Retinal pigment epithelial cell (primary cell): ENCODE results near the gene LETM1.

ENCODE experiments used
- DNase-seq: peaks from one replicate; pipeline ENCODE4 v3.0.0-alpha.2; 2010; ENCODE audit warnings: low read depth
- H3K4me3 ChIP-seq: 2 replicates; pipeline ENCODE4 v1.5.1; 2011; ENCODE audit warnings: mild to moderate bottlenecking, low read length, control low read depth, moderate library complexity
- CTCF ChIP-seq: conservative IDR thresholded peaks from 2 replicates; pipeline ENCODE4 v1.5.1; 2011; ENCODE audit warnings: low read depth, low read length, control low read depth, inconsistent platforms

Gene LETM1

DNA sequence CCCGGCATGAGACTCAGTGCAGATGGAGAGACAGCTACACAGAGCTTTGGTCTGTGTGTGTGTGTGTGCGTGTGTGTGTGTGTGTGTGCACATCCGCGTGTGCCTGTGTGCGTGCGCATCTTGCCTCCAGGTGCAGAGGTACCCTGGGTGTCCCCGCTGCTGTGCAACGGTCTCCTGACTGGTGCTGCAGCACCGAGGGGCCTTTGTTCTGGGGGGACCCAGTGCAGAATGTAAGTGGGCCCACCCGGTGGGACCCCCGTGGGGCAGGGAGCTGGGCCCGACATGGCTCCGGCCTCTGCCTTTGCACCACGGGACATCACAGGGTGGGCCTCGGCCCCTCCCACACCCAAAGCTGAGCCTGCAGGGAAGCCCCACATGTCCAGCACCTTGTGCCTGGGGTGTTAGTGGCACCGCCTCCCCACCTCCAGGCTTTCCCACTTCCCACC, 48.6 kb downstream of the LETM1 start:
- no peak overlapping the region for H3K4me3 ChIP-seq
- no peak for DNase-seq
- TF ChIP-seq CTCF: no peak

GRCh38 chr4:1806596-1807331, 49.2 kb downstream of the LETM1 start:
- no peak for DNase-seq
- no peak for TF ChIP-seq CTCF
- no peak overlapping the region for H3K4me3 ChIP-seq

DNA sequence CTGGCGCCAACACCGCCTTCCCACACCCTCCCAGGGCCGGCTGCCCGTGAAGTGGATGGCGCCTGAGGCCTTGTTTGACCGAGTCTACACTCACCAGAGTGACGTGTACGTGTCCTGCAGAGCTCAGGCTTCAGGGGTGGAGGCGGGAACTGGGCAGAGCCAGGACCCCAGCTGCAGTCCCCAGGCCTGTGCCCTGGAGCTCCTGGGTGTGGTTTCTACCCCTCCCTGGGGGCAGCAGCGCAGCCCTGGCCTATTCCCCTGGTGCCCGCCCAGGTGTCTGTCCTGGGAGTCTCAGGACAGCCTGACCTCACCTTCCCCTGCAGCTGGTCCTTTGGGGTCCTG, 49.8 kb downstream of the LETM1 start:
- no peak for TF ChIP-seq CTCF
- H3K4me3 ChIP-seq: no peak overlapping the region
- no peak for DNase-seq

- no peak for TF ChIP-seq CTCF
- no peak overlapping the region for H3K4me3 ChIP-seq
- DNase-seq: no peak
Measured at GRCh38 chr4:1805493-1806222, 50.3 kb downstream of the LETM1 start.

GRCh38 chr4:1804638-1805492, 51.1 kb downstream of the LETM1 start:
- H3K4me3 ChIP-seq: no peak overlapping the region
- no peak for TF ChIP-seq CTCF
- DNase-seq: no peak

DNA sequence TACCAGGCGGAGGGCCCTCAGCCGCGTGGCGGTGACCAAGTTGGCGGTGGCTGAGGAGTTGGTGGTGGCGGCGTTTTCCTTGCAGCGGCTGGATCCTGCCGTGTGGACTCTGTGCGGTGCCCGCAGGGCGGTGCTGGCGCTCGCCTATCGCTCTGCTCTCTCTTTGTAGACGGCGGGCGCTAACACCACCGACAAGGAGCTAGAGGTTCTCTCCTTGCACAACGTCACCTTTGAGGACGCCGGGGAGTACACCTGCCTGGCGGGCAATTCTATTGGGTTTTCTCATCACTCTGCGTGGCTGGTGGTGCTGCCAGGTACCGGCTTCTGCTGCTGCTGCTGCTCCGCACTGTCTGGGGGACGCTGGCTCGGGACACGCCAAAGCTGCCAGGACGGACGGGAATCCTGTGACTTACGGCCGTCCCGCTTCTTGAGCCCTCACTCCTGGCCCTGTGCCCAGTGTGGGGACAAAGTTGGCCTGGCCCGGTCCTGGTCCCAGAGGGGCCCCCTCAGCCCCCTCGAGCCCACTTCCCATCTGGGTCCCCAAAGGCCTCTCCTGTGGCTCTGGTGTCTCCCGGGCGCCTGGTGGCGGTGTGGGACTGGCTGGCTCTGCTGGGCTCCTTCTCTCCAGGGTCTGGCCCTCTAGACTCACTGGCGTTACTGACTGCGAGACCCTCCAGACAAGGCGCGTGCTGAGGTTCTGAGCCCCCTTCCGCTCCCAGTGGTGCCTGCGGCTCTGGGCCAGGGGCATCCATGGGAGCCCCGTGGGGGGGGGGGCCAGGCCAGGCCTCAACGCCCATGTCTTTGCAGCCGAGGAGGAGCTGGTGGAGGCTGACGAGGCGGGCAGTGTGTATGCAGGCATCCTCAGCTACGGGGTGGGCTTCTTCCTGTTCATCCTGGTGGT, 52.2 kb downstream of the LETM1 start:
- H3K4me3 ChIP-seq: no peak overlapping the region
- DNase-seq: no peak
- TF ChIP-seq CTCF: no peak
